AG04450 (cell line): Measurements from ENCODE around the gene MFSD11. TPM values are rescaled to one million over a fixed set of nuclear protein-coding genes. Genes with fewer than 3 reads are reported as not detected.
"Not testable (repeated sequence)": the region's sequence is repeated elsewhere in the genome, so short reads cannot be mapped to it uniquely, and the experiment has no call there.

Experiments
- CTCF ChIA-PET: fragments of 300-600, 350-600 bp; formaldehyde crosslinking; extraction: SDS; loops from one replicate; lab custom pipeline; 2022; ENCODE audit warnings: antibody characterized with exemption, inconsistent platforms; lab: Charles Lee
- POLR2A ChIA-PET: fragments of 350-600 bp; formaldehyde crosslinking; extraction: SDS; loops from one replicate; lab custom pipeline; 2021; ENCODE audit warnings: antibody characterized with exemption, inconsistent platforms; lab: Yijun Ruan, JAX
- DNase-seq: peaks from one replicate; pipeline ENCODE4 v3.0.0-alpha.2; 2011; ENCODE audit warnings: low read depth, low spot score
- H3K27ac ChIP-seq: one replicate; pipeline ENCODE4 v1.5.1; 2012; ENCODE audit warnings: low read depth, low read length, control low read depth
- H3K27me3 ChIP-seq: one replicate; pipeline ENCODE4 v1.6.0; 2012; ENCODE audit warnings: low read length; ENCODE audit not compliant: control insufficient read depth, insufficient read depth
- H3K4me3 ChIP-seq: 2 replicates; pipeline ENCODE4 v1.5.1; 2011; ENCODE audit warnings: mild to moderate bottlenecking, low read depth, low read length, control low read depth
- H3K9me3 ChIP-seq: 2 replicates; pipeline ENCODE4 v1.5.1; 2012; ENCODE audit warnings: low read length; ENCODE audit not compliant: control insufficient read depth, insufficient read depth
- polyA plus RNA-seq: library from polyadenylated mRNA; depleted of rRNA; stranded (reverse); fragments of >200 nt; gene quantifications from 2 replicates; pipeline ENCODE4 v1.2.3, GENCODE V29; 2011
- TF ChIP-seq, protein P1 (sequence below): IDR thresholded peaks from 2 replicates; pipeline ENCODE4 v1.5.1; 2011; ENCODE audit warnings: low read depth, low read length, control low read depth, inconsistent platforms

The MFSD11 gene
- polyA plus RNA-seq, 1 experiment: 21.1 TPM

DNA sequence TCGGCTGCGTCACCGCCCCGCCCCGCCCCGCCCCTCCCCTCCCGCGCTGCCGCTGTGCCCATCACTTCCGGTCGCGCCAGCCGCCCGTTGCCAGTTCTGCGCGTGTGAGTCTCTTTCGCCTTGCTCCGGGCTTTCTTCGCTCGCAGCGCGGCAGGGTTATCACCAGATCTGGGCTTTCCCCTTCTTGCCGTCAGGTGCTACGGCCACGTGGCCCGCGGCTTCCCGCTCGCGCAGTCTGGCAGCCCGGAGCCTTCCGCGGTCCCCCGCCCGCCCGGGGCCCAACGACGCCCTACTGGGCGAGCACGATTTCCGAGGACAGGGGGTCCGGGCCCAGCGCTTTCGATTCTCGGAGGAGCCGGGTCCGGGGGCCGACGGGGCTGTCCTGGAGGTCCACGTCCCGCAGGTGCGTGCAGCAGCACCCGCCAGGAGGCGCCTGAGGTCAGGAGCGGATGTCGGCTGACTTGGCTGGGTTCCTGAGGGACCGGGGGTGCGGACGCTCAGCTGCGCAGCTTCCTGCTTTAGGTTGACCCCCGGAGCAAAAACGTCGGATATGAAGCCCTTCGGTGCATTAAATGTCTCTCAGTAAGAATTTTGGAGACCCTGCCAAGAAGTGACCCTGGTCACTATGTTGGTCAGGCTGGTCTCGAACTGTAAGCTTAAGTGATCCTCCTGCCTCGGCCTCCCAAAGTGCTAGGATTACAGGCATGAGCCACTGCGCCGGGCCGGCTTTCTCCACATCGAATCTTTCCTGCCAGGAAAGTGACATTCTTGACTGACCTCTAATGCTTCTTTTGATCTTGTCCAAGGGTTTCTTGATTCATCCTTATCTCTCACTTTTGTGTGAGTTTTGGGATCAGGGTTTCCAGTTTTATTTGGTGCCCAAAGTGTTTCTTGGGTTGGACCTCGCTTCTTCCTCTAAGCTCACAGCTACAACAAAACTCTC lies 10.9 kb upstream of the MFSD11 start, which contains the start of gene METTL23:
TSS of gene METTL23 (plus strand) at position 64 of the 943 bp plus-strand sequence. CDS start 2,872 bp downstream, outside the sequence.
- CTCF ChIA-PET: interaction anchor here (0.6 to 2.1 kb wide), 9 partner anchors 9 to 383 kb away, joined by 3 to 14 read pairs (median 3); no protein-coding TSS in a partner anchor
- POLR2A ChIA-PET: interaction anchor here (0.9 to 4.1 kb wide), 7 partner anchors 10 to 55 kb away, joined by 4 to 41 read pairs (median 6); partner anchors contain the start of genes MFSD11 and SRSF2
- DNase-seq: no peak
- TF ChIP-seq, protein P1, sequence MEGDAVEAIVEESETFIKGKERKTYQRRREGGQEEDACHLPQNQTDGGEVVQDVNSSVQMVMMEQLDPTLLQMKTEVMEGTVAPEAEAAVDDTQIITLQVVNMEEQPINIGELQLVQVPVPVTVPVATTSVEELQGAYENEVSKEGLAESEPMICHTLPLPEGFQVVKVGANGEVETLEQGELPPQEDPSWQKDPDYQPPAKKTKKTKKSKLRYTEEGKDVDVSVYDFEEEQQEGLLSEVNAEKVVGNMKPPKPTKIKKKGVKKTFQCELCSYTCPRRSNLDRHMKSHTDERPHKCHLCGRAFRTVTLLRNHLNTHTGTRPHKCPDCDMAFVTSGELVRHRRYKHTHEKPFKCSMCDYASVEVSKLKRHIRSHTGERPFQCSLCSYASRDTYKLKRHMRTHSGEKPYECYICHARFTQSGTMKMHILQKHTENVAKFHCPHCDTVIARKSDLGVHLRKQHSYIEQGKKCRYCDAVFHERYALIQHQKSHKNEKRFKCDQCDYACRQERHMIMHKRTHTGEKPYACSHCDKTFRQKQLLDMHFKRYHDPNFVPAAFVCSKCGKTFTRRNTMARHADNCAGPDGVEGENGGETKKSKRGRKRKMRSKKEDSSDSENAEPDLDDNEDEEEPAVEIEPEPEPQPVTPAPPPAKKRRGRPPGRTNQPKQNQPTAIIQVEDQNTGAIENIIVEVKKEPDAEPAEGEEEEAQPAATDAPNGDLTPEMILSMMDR: peak; percentile 70
- Histone ChIP-seq H3K9me3 (no peaks in the 10 kb centered on the region; the same call in 1 of the 2 replicates), H3K27me3 (no peaks in the 10 kb centered on the region), H3K27ac (peak within 1 kb of the TSS; percentile 94), H3K4me3 (peak within 1 kb of the TSS; percentile 93)

DNA sequence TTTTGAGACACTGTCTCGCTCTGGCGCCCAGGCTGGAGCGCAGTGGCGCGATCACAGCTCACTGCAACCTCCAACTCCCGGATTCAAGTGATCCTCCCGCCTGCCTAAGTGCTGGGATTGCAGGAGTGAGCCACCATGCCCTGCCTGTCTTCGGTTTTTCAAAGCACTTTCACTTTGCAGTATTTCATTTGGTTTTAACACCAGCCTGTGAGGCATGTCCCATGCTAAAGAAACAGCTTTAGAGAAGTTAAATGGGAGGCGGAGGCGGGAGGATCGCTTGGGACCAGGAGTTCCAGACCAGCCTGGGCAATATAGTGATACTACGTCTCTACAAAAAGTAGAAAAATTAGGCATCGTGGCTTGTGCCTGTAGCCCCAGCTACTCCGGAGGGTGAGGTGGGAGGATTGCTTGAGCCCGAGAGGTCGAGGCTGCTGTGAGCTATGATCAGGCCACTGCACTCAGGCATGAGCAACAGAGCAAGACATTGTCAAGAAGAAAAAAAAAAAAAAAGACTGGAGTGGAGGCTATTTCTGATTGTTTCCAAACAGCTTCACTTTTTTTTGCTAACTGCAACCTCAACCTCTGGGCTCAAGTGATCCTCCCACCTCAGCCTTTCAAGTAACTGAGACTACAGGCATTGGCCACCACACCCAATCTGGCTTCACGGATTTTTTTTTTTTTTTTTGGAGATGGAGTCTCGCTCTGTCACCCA lies 10.0 kb upstream of the MFSD11 start:
- TF ChIP-seq, protein P1: no peak
- H3K9me3 ChIP-seq: no peaks in the 10 kb centered on the region; the same call in 1 of the 2 replicates
- DNase-seq: no peak
- CTCF ChIA-PET: interaction anchor here (0.6 to 2.1 kb wide), 6 partner anchors 8 to 339 kb away, joined by 3 to 7 read pairs (median 3); no protein-coding TSS in a partner anchor
- no peaks in the 10 kb centered on the region for H3K27me3 ChIP-seq
- POLR2A ChIA-PET: interaction anchor here (0.5 to 4.1 kb wide), 4 partner anchors 9 to 16 kb away, joined by 3 to 41 read pairs (median 9); partner anchors contain the start of genes MFSD11 and SRSF2
- peak overlapping the region; percentile 93 for H3K4me3 ChIP-seq
- H3K27ac ChIP-seq: peak overlapping the region; percentile 94

DNA sequence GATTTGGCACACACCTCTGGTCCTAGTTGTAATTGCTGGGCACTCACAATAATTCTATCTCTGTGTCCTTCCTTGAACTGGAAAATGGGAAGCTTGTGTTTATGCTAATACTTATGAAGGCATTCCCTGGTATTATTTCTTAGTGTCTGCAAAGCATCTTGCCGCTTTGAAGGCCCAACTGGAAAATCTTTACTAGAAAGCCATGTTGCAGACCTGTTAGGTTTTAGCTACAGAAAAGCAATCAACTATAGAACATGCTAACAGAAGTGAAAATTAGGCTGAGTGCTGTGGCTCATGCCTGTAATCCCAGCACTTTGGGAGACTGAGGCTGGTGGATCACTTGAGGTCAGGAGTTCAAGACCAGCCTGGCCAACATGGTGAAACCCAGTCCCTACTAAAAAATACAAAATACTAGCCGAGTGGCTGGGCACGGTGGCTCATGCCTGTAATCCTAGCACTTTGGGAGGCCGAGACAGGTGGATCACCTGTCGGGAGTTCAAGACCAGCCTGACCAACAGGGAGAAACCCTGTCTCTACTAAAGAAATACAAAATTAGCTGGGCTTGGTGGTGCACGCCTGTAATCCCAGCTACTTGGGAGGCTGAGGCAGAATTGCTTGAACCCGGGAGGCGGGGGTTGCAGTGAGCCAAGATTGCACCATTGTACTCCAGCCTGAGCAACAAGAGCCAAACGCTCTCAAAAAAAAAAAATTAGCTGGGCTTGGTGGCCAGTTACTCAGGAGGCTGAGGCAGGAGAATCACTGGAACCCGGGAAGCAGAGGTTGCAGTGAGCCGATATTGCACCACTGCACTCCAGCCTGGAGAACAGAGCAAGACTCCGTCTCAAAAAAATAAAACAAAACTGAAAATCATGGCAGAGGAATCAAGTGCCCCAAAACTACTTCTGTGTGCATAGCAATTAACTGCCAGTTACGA lies 5.9 kb upstream of the MFSD11 start:
- H3K27me3 ChIP-seq, DNase-seq, H3K9me3 ChIP-seq, H3K27ac ChIP-seq, H3K4me3 ChIP-seq: not testable (repeated sequence)
- ChIA-PET CTCF (interaction anchor here (1.5 kb wide), 1 partner anchor 16 kb away, joined by 5 read pairs; no protein-coding TSS in a partner anchor), POLR2A (interaction anchor here (2.1 kb wide), 1 partner anchor 15 kb away, joined by 6 read pairs; no protein-coding TSS in a partner anchor)

DNA sequence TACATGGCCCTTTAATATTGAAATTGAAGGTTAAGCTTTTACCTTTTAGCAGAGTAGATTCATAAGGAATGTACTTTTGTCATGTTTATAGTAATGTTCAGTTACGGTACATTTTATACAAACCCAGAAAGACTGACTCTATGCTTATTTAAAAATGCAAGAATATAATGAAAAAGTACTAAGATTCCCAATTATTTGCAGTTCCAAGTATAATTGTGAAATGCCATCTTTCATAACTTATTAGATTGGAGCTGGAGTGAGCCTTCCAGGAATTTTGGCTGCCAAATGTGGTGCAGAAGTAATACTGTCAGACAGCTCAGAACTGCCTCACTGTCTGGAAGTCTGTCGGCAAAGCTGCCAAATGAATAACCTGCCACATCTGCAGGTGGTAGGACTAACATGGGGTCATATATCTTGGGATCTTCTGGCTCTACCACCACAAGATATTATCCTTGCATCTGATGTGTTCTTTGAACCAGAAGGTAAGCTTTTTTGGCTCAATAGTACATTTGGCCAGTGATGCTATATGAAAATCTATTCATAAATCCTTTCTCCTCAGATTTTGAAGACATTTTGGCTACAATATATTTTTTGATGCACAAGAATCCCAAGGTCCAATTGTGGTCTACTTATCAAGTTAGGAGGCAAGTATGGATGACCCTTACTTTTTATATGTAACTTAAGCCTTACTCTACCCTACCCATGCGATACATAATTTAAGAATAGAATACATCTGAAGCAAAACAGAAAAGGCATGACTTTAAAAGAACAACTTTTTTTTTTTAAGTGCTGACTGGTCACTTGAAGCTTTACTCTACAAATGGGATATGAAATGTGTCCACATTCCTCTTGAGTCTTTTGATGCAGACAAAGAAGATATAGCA lies 4.9 kb upstream of the MFSD11 start:
- Histone ChIP-seq H3K4me3 (no peak overlapping the region), H3K27me3 (no peaks in the 10 kb centered on the region), H3K27ac (no peak overlapping the region), H3K9me3 (no peaks in the 10 kb centered on the region; the same call in 1 of the 2 replicates)
- ChIA-PET POLR2A (interaction anchor here (2.1 kb wide), 1 partner anchor 16 kb away, joined by 6 read pairs; no protein-coding TSS in a partner anchor), CTCF (interaction anchor here (1.5 kb wide), 1 partner anchor 17 kb away, joined by 5 read pairs; no protein-coding TSS in a partner anchor)
- DNase-seq: no peak
- TF ChIP-seq, protein P1: no peak
